HL-60 (cell line): ENCODE measurements around the gene ZNF580.
A peak's percentile ranks its signal among the peaks of the same experiment; 100 is the strongest.

Source experiments
- DNase-seq, 2 experiments: peaks; one replicate each; pipeline ENCODE4 v3.0.0-alpha.2; 2010 to 2020; ENCODE audit warnings: low read depth in 1 of 2, low spot score in 1 of 2
- H3K27ac ChIP-seq: fragments of 250-450 bp; sonication (Bioruptor Pico); replicated peaks from 2 replicates; pipeline ENCODE4 v1.5.1; 2020; ENCODE audit warnings: mild to moderate bottlenecking, moderate library complexity
- H3K27me3 ChIP-seq: fragments of 250-450 bp; sonication (Bioruptor Pico); 2 replicates; pipeline ENCODE4 v1.5.1; 2021; ENCODE audit warnings: mild to moderate bottlenecking, moderate library complexity; ENCODE audit not compliant: insufficient read depth, poor library complexity, severe bottlenecking
- H3K4me3 ChIP-seq: replicated peaks from 2 replicates; pipeline ENCODE4 v1.5.1; 2011; ENCODE audit warnings: mild to moderate bottlenecking, control low read depth, low read length; ENCODE audit not compliant: insufficient read depth
- GABPA ChIP-seq: IDR thresholded peaks from 2 replicates; pipeline ENCODE4 v1.6.1; 2012; ENCODE audit warnings: low read depth
- POLR2AphosphoS5 ChIP-seq: IDR thresholded peaks from 2 replicates; pipeline ENCODE4 v1.6.1; 2012; ENCODE audit warnings: low read depth
- SPI1 ChIP-seq: IDR thresholded peaks from 2 replicates; pipeline ENCODE4 v1.6.1; 2012; ENCODE audit warnings: low read depth, mild to moderate bottlenecking, borderline replicate concordance
- TF ChIP-seq, protein P1 (sequence below): IDR thresholded peaks from 2 replicates; pipeline ENCODE4 v1.6.1; 2012; ENCODE audit warnings: low read depth; ENCODE audit not compliant: insufficient replicate concordance
- TF ChIP-seq, protein P2 (sequence below): IDR thresholded peaks from one replicate; pipeline ENCODE4 v1.5.1; 2011; ENCODE audit warnings: low read length, control low read depth, inconsistent platforms; ENCODE audit not compliant: insufficient read depth

ZNF580 gene

DNA sequence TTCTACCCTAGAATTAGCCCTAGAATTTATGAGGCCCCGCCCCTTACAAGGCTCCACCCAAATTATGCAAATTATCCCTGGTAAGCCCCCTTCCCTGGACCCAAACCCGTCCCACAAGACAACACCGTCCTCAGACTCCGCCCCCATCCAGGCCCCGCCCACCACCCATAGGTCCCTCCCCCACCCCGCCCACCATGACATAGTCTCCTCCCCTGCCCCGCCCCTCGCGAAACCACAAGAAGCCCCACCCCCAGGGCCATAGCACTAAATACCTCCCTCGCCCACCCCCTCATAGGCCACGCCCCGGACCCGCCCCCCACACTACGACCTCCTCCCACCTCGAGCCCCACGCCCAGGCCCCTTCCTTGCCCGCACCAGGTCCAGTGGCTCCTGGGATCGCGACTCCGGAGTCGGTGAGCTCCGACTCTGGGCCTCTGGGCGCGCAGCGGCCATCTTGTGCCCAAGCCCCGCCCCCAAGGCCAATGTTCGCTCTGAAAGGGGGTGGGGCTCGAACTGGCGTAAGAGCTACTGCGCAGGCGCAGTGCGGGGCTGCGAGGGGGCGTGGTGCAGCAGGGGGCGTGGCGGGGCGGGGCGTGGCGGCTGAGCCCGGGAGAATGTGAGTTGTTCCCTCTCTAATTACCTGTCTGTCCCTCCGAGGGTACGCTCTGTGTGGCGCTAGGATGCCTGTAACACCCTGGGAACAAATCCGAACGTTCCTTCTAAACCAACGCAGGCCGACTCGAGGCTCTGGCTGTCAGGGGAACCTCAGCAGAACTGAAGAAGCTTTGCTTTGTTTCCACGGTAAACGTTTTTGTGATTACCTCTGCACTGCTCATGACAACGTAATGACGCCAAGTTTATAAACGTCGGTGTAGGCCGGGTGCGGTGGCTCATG, 16.4 kb upstream of the ZNF580 start, which contains the start of gene ZNF784:
ZNF784 (minus strand) TSS at position 458 of the 895 bp plus-strand sequence; CDS start at position 453, 5 bp downstream.
- DNase-seq: peak; percentile 84 to 88
- Histone ChIP-seq H3K4me3 (peak within 1 kb of the TSS; percentile 46), H3K27me3 (no peaks in the 10 kb centered on the region), H3K27ac (peak within 1 kb of the TSS; percentile 82)
- no peak for TF ChIP-seq SPI1
- peak; percentile 56; the same call in 1 of the 2 replicates for TF ChIP-seq POLR2AphosphoS5
- TF ChIP-seq, protein P1, sequence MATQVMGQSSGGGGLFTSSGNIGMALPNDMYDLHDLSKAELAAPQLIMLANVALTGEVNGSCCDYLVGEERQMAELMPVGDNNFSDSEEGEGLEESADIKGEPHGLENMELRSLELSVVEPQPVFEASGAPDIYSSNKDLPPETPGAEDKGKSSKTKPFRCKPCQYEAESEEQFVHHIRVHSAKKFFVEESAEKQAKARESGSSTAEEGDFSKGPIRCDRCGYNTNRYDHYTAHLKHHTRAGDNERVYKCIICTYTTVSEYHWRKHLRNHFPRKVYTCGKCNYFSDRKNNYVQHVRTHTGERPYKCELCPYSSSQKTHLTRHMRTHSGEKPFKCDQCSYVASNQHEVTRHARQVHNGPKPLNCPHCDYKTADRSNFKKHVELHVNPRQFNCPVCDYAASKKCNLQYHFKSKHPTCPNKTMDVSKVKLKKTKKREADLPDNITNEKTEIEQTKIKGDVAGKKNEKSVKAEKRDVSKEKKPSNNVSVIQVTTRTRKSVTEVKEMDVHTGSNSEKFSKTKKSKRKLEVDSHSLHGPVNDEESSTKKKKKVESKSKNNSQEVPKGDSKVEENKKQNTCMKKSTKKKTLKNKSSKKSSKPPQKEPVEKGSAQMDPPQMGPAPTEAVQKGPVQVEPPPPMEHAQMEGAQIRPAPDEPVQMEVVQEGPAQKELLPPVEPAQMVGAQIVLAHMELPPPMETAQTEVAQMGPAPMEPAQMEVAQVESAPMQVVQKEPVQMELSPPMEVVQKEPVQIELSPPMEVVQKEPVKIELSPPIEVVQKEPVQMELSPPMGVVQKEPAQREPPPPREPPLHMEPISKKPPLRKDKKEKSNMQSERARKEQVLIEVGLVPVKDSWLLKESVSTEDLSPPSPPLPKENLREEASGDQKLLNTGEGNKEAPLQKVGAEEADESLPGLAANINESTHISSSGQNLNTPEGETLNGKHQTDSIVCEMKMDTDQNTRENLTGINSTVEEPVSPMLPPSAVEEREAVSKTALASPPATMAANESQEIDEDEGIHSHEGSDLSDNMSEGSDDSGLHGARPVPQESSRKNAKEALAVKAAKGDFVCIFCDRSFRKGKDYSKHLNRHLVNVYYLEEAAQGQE: peak; percentile 67
- TF ChIP-seq, protein P2, sequence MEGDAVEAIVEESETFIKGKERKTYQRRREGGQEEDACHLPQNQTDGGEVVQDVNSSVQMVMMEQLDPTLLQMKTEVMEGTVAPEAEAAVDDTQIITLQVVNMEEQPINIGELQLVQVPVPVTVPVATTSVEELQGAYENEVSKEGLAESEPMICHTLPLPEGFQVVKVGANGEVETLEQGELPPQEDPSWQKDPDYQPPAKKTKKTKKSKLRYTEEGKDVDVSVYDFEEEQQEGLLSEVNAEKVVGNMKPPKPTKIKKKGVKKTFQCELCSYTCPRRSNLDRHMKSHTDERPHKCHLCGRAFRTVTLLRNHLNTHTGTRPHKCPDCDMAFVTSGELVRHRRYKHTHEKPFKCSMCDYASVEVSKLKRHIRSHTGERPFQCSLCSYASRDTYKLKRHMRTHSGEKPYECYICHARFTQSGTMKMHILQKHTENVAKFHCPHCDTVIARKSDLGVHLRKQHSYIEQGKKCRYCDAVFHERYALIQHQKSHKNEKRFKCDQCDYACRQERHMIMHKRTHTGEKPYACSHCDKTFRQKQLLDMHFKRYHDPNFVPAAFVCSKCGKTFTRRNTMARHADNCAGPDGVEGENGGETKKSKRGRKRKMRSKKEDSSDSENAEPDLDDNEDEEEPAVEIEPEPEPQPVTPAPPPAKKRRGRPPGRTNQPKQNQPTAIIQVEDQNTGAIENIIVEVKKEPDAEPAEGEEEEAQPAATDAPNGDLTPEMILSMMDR: no peak
- no peak for TF ChIP-seq GABPA

DNA sequence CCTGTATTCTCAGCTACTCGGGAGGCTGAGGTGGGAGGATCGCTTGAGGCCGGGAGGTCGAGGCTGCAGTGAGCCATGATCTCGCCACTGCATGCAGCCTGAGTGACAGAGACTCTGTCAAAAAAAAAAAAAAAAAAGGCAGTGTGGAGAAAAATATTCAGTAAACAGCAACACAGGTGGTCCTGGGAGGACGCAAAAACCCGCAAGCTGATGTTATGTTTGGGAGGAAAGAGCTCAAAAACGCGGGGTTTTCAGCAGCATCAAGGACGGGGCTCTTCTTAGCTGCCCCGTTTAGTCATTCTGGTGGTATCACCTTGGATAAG, 15.8 kb upstream of the ZNF580 start:
- TF ChIP-seq, protein P2: no peak
- TF ChIP-seq SPI1: no peak
- no peak for TF ChIP-seq POLR2AphosphoS5
- TF ChIP-seq, protein P1: no peak
- no peak for TF ChIP-seq GABPA
- peak overlapping the region; percentile 82 for H3K27ac ChIP-seq

DNA sequence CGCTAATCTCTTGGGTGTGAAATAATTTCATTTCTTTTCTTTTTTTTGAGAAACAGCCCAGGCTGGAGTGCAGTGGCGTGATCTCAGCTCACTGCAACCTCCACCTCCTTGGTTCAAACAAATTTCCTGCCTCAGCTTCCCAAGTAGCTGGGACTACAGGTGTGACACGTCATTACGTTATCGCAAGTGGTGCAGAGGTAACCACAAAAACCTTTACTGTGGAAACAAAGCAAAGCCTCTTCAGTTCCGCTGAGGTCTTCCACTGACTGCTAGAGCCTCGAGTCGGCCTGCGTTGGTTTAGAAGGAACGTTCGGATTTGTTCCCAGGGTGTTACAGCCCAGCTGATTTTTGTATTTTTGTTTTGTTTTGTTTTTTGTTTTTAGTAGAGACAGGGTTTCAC, 14.5 kb upstream of the ZNF580 start:
- no peak for TF ChIP-seq GABPA
- DNase-seq: no peak
- Histone ChIP-seq H3K4me3 (no peak overlapping the region), H3K27ac (no peak overlapping the region), H3K27me3 (no peaks in the 10 kb centered on the region)

More for the DNA sequence above, 15.8 kb upstream of the ZNF580 start:
- Histone ChIP-seq H3K4me3 (peak overlapping the region; percentile 46), H3K27me3 (no peaks in the 10 kb centered on the region)
- DNase-seq: no peak

DNA sequence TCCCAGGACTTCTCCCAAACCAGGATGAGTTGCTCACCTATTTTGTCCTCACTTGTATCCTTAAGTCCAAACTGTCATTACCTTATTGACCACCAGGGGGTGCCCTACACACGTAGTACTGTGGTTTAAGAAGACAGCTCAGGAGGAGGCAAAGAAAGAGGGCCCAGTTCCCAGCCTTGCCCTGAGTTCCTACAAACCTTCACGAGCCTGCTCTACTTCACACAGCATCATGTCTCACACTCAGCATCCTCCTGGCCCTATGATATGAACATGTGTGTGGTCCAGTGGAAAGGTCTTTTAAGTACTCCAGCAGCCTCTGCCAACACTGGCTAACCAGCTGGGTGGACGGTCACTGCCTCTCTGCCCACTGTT, 8.4 kb upstream of the ZNF580 start:
- TF ChIP-seq GABPA: no peak
- TF ChIP-seq, protein P2: peak; percentile 76
- Histone ChIP-seq H3K4me3 (no peak overlapping the region), H3K27me3 (no peaks in the 10 kb centered on the region), H3K27ac (no peak overlapping the region)
- peak; percentile 93 to 94 for DNase-seq
